HL-60 (cell line): Measurements from ENCODE around the gene RPUSD4.

Source experiments
- DNase-seq, 2 experiments: peaks; one replicate each; pipeline ENCODE4 v3.0.0-alpha.2; 2010 to 2020; ENCODE audit warnings: low read depth in 1 of 2, low spot score in 1 of 2
- H3K27ac ChIP-seq: fragments of 250-450 bp; sonication (Bioruptor Pico); replicated peaks from 2 replicates; pipeline ENCODE4 v1.5.1; 2020; ENCODE audit warnings: mild to moderate bottlenecking, moderate library complexity
- H3K27me3 ChIP-seq: fragments of 250-450 bp; sonication (Bioruptor Pico); 2 replicates; pipeline ENCODE4 v1.5.1; 2021; ENCODE audit warnings: mild to moderate bottlenecking, moderate library complexity; ENCODE audit not compliant: insufficient read depth, poor library complexity, severe bottlenecking
- H3K4me3 ChIP-seq: replicated peaks from 2 replicates; pipeline ENCODE4 v1.5.1; 2011; ENCODE audit warnings: mild to moderate bottlenecking, control low read depth, low read length; ENCODE audit not compliant: insufficient read depth
- CTCF ChIP-seq: IDR thresholded peaks from one replicate; pipeline ENCODE4 v1.5.1; 2011; ENCODE audit warnings: low read length, control low read depth, inconsistent platforms; ENCODE audit not compliant: insufficient read depth
- GABPA ChIP-seq: IDR thresholded peaks from 2 replicates; pipeline ENCODE4 v1.6.1; 2012; ENCODE audit warnings: low read depth
- POLR2AphosphoS5 ChIP-seq: IDR thresholded peaks from 2 replicates; pipeline ENCODE4 v1.6.1; 2012; ENCODE audit warnings: low read depth
- REST ChIP-seq: IDR thresholded peaks from 2 replicates; pipeline ENCODE4 v1.6.1; 2012; ENCODE audit warnings: low read depth; ENCODE audit not compliant: insufficient replicate concordance
- SPI1 ChIP-seq: IDR thresholded peaks from 2 replicates; pipeline ENCODE4 v1.6.1; 2012; ENCODE audit warnings: low read depth, mild to moderate bottlenecking, borderline replicate concordance

Gene RPUSD4

GRCh38 chr11:126190792-126191191 lies 20.7 kb downstream of the RPUSD4 start:
- Histone ChIP-seq H3K27ac (no peak overlapping the region), H3K27me3 (no peaks in the 10 kb centered on the region), H3K4me3 (no peak overlapping the region)
- DNase-seq, result no peak
- no peak for TF ChIP-seq POLR2AphosphoS5
- TF ChIP-seq REST, result no peak
- TF ChIP-seq SPI1, result no peak
- no peak for TF ChIP-seq GABPA
- TF ChIP-seq CTCF, result no peak

GRCh38 chr11:126189109-126189929 lies 22.1 kb downstream of the RPUSD4 start:
- Histone ChIP-seq H3K4me3 (no peak overlapping the region), H3K27me3 (no peaks in the 10 kb centered on the region), H3K27ac (no peak overlapping the region)
- TF ChIP-seq REST, result no peak
- TF ChIP-seq GABPA, result no peak
- TF ChIP-seq CTCF, result no peak
- no peak for TF ChIP-seq POLR2AphosphoS5
- TF ChIP-seq SPI1, result no peak
- no peak for DNase-seq

- DNase-seq, result no peak
- Histone ChIP-seq H3K4me3 (no peak overlapping the region), H3K27me3 (no peaks in the 10 kb centered on the region), H3K27ac (no peak overlapping the region)
- TF ChIP-seq CTCF (no peak), REST (no peak), POLR2AphosphoS5 (no peak), SPI1 (no peak), GABPA (no peak)
Measured at GRCh38 chr11:126188332-126189108, 22.9 kb downstream of the RPUSD4 start.
